ENCODE results near the gene AOC2. TPM values are rescaled to one million over a fixed set of nuclear protein-coding genes. Genes with fewer than 3 reads are reported as not detected.

Gene AOC2
- polyA plus RNA-seq, 1 of the 3 experiments (the other 2 are of a cell fraction), result 0.33 TPM

DNA sequence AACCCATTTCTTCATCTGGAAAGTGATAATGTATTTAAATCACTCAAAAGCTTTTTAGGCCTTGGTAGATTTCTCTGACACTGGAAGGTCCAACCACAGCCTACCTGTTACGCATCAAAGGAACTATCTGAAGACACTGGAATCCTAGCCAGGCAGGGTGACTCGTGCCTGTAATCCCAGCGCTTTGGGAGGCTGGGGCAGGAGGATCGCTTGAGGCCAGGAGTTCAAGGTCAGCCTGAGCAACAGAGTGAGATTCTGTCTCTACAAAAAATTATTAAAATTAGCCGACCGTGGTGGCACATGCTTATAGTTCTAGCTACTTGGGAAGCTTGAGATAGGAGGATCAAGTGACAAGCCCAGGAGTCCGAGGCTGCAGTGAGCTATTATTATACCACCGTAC lies 37.8 kb downstream of the AOC2 start:
- POLR2A ChIA-PET, result no interaction called here
- Histone ChIP-seq H3K27me3 (ENCODE audit: insufficient read depth) (peaks cover 20% of the 10 kb centered on the region), H3K9me3 (no peaks in the 10 kb centered on the region), H3K9ac (no peak overlapping the region), H3K4me1 (ENCODE audit: control insufficient read depth in 1 of 2, insufficient read depth in 2 of 2, low read depth in 1 of 2, low read length in 1 of 2) (no peaks in the 10 kb centered on the region), H3K36me3 (replicated peaks in 1 of 2; ENCODE audit: control insufficient read depth in 1 of 2, insufficient read depth in 2 of 2, low read length in 1 of 2) (no peaks in the 10 kb centered on the region), H2AFZ (ENCODE audit: low read depth) (no peak overlapping the region), H3F3A (replicated peaks; ENCODE audit: insufficient read depth) (no peaks in the 10 kb centered on the region), H4K20me1 (ENCODE audit: insufficient read depth) (no peaks in the 10 kb centered on the region), H3K79me2 (ENCODE audit: insufficient read depth) (no peaks in the 10 kb centered on the region), H3K27ac (ENCODE audit: low read depth in 2 of 2, low read length in 1 of 2) (no peak overlapping the region), H3K4me2 (no peak overlapping the region), H3K4me3 (ENCODE audit: low read depth in 2 of 2, low read length in 1 of 2) (no peak overlapping the region), H3K9me2 (no peaks in the 10 kb centered on the region)
- no peak for DNase-seq
- WGBS (ENCODE audit: low lambda C conversion rate), result 67% methylated on average over 8 of the region's 8 CpGs
- CTCF ChIA-PET, result no interaction called here
- TF ChIP-seq SMC3 (IDR thresholded peaks at IDR 0.05; ENCODE audit: low read depth, low read length) (no peak), JUND (IDR thresholded peaks at IDR 0.05) (no peak), RXRA (IDR thresholded peaks at IDR 0.05; ENCODE audit: borderline replicate concordance, low read depth) (no peak), ELF1 (IDR thresholded peaks at IDR 0.05) (no peak)

DNA sequence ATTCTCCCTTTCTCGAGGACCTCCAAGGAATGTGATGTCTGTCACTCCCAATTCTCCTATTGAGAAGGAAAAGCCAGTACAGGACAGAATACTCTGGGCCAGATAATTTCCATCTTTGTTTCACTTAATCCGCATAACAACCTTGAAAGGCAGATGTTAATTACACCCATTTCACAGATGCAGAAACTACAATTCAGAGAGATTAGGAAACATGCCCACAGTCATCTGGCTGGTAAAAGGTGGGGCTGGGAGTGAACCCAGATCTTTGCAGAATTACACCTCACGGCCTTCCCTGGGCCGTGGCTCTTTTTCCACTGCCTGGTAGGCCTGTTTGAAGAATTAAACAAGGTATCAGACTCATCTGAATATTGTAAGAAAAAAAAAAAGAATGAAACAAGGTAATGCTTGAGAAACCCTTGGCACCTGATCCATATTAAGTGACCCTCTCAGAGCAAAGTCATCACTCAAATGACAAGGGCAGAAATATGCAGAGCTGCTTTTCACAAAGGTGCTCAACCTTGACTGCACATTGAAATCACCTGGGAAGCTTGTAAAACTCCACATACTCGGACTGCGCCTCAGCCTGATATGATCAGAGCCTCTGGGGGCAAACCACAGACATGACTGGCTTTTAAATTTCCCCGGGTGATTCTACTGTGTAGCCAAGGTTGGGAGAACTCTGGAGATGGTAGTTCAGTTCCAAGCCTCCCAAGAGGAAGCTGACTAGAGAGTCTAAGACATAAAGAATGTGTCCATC lies 39.6 kb downstream of the AOC2 start:
- WGBS (ENCODE audit: low lambda C conversion rate), result 55% methylated on average over 7 of the region's 7 CpGs
- H3K79me2 ChIP-seq (ENCODE audit: insufficient read depth), result no peaks in the 10 kb centered on the region
- POLR2A ChIA-PET, result interaction anchor here (0.7 kb wide), 1 partner anchor 287 kb away, joined by 3 read pairs; no protein-coding TSS in a partner anchor
- no peak for TF ChIP-seq NFIC (IDR thresholded peaks at IDR 0.05; ENCODE audit: borderline replicate concordance)
- no peak for TF ChIP-seq EZH2phosphoT487 (IDR thresholded peaks at IDR 0.05; ENCODE audit: borderline replicate concordance, low read depth)
- TF ChIP-seq YY1 (IDR thresholded peaks at IDR 0.05; ENCODE audit: low read depth), result no peak
- TF ChIP-seq RCOR1 (IDR thresholded peaks at IDR 0.05; ENCODE audit: low read length), result no peak
- no peak for TF ChIP-seq GATA2 (CRISPR knock-in tag; IDR thresholded peaks at IDR 0.05)
- TF ChIP-seq POLR2AphosphoS5 (IDR thresholded peaks at IDR 0.05; ENCODE audit: low read depth, low read length), result no peak
- TF ChIP-seq, protein P1, sequence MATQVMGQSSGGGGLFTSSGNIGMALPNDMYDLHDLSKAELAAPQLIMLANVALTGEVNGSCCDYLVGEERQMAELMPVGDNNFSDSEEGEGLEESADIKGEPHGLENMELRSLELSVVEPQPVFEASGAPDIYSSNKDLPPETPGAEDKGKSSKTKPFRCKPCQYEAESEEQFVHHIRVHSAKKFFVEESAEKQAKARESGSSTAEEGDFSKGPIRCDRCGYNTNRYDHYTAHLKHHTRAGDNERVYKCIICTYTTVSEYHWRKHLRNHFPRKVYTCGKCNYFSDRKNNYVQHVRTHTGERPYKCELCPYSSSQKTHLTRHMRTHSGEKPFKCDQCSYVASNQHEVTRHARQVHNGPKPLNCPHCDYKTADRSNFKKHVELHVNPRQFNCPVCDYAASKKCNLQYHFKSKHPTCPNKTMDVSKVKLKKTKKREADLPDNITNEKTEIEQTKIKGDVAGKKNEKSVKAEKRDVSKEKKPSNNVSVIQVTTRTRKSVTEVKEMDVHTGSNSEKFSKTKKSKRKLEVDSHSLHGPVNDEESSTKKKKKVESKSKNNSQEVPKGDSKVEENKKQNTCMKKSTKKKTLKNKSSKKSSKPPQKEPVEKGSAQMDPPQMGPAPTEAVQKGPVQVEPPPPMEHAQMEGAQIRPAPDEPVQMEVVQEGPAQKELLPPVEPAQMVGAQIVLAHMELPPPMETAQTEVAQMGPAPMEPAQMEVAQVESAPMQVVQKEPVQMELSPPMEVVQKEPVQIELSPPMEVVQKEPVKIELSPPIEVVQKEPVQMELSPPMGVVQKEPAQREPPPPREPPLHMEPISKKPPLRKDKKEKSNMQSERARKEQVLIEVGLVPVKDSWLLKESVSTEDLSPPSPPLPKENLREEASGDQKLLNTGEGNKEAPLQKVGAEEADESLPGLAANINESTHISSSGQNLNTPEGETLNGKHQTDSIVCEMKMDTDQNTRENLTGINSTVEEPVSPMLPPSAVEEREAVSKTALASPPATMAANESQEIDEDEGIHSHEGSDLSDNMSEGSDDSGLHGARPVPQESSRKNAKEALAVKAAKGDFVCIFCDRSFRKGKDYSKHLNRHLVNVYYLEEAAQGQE (IDR thresholded peaks at IDR 0.05; ENCODE audit: low read depth, low read length), result no peak
- TF ChIP-seq TCF12 (IDR thresholded peaks at IDR 0.05), result no peak
- TF ChIP-seq, protein P2, sequence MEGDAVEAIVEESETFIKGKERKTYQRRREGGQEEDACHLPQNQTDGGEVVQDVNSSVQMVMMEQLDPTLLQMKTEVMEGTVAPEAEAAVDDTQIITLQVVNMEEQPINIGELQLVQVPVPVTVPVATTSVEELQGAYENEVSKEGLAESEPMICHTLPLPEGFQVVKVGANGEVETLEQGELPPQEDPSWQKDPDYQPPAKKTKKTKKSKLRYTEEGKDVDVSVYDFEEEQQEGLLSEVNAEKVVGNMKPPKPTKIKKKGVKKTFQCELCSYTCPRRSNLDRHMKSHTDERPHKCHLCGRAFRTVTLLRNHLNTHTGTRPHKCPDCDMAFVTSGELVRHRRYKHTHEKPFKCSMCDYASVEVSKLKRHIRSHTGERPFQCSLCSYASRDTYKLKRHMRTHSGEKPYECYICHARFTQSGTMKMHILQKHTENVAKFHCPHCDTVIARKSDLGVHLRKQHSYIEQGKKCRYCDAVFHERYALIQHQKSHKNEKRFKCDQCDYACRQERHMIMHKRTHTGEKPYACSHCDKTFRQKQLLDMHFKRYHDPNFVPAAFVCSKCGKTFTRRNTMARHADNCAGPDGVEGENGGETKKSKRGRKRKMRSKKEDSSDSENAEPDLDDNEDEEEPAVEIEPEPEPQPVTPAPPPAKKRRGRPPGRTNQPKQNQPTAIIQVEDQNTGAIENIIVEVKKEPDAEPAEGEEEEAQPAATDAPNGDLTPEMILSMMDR (IDR thresholded peaks at IDR 0.05), result no peak
- no peak for TF ChIP-seq SMC3 (IDR thresholded peaks at IDR 0.05; ENCODE audit: low read depth, low read length)
- TF ChIP-seq, protein P3, sequence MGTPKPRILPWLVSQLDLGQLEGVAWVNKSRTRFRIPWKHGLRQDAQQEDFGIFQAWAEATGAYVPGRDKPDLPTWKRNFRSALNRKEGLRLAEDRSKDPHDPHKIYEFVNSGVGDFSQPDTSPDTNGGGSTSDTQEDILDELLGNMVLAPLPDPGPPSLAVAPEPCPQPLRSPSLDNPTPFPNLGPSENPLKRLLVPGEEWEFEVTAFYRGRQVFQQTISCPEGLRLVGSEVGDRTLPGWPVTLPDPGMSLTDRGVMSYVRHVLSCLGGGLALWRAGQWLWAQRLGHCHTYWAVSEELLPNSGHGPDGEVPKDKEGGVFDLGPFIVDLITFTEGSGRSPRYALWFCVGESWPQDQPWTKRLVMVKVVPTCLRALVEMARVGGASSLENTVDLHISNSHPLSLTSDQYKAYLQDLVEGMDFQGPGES (IDR thresholded peaks at IDR 0.05; ENCODE audit: low read depth, low read length), result no peak
- TF ChIP-seq FOXM1 (IDR thresholded peaks at IDR 0.05; ENCODE audit: low read depth), result no peak
- TF ChIP-seq, protein P4, sequence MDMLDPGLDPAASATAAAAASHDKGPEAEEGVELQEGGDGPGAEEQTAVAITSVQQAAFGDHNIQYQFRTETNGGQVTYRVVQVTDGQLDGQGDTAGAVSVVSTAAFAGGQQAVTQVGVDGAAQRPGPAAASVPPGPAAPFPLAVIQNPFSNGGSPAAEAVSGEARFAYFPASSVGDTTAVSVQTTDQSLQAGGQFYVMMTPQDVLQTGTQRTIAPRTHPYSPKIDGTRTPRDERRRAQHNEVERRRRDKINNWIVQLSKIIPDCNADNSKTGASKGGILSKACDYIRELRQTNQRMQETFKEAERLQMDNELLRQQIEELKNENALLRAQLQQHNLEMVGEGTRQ (IDR thresholded peaks at IDR 0.05; ENCODE audit: borderline replicate concordance, low read depth, low read length), result no peak
- TF ChIP-seq, protein P5, sequence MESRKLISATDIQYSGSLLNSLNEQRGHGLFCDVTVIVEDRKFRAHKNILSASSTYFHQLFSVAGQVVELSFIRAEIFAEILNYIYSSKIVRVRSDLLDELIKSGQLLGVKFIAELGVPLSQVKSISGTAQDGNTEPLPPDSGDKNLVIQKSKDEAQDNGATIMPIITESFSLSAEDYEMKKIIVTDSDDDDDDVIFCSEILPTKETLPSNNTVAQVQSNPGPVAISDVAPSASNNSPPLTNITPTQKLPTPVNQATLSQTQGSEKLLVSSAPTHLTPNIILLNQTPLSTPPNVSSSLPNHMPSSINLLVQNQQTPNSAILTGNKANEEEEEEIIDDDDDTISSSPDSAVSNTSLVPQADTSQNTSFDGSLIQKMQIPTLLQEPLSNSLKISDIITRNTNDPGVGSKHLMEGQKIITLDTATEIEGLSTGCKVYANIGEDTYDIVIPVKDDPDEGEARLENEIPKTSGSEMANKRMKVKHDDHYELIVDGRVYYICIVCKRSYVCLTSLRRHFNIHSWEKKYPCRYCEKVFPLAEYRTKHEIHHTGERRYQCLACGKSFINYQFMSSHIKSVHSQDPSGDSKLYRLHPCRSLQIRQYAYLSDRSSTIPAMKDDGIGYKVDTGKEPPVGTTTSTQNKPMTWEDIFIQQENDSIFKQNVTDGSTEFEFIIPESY (IDR thresholded peaks at IDR 0.05; ENCODE audit: borderline replicate concordance, low read depth), result no peak
- no peak for TF ChIP-seq FOSL2 (IDR thresholded peaks at IDR 0.05; ENCODE audit: borderline replicate concordance, low read depth)

More for the DNA sequence above, 39.6 kb downstream of the AOC2 start:
- Histone ChIP-seq H3K9ac (no peak overlapping the region), H3K9me2 (no peaks in the 10 kb centered on the region), H3K4me3 (ENCODE audit: low read depth in 2 of 2, low read length in 1 of 2) (no peak overlapping the region), H3K27me3 (ENCODE audit: insufficient read depth) (peaks cover 4% of the 10 kb centered on the region; the same call in 1 of the 2 replicates), H4K20me1 (ENCODE audit: insufficient read depth) (no peaks in the 10 kb centered on the region), H3K36me3 (replicated peaks in 1 of 2; ENCODE audit: control insufficient read depth in 1 of 2, insufficient read depth in 2 of 2, low read length in 1 of 2) (no peaks in the 10 kb centered on the region), H2AFZ (ENCODE audit: low read depth) (no peak overlapping the region), H3K4me1 (ENCODE audit: control insufficient read depth in 1 of 2, insufficient read depth in 2 of 2, low read depth in 1 of 2, low read length in 1 of 2) (no peaks in the 10 kb centered on the region), H3K4me2 (no peak overlapping the region), H3K9me3 (no peaks in the 10 kb centered on the region), H3K27ac (ENCODE audit: low read depth in 2 of 2, low read length in 1 of 2) (no peak overlapping the region), H3F3A (replicated peaks; ENCODE audit: insufficient read depth) (no peaks in the 10 kb centered on the region)
- no peak for DNase-seq
- CTCF ChIA-PET, result no interaction called here
